ENCODE data around the gene ABCA13.

The ABCA13 gene

GRCh38 chr7:48244864-48245271 is 73.6 kb downstream of the ABCA13 start:
- Histone ChIP-seq H3K27ac (ENCODE audit: low read depth, low read length) (no peak overlapping the region), H3K79me2 (ENCODE audit: control insufficient read depth, insufficient read depth, low read length, unreplicated experiment) (no peaks in the 10 kb centered on the region), H2AFZ (ENCODE audit: low read length, unreplicated experiment) (no peak overlapping the region), H3K4me3 (ENCODE audit: low read depth, low read length) (no peak overlapping the region), H3K4me1 (ENCODE audit: control insufficient read depth, insufficient read depth, low read length, unreplicated experiment) (peaks cover 4% of the 10 kb centered on the region), H3K36me3 (ENCODE audit: insufficient read depth, low read length) (no peaks in the 10 kb centered on the region), H3K27me3 (ENCODE audit: insufficient read depth, low read length) (peaks cover 9% of the 10 kb centered on the region; the same call in 1 of the 2 replicates)

DNA sequence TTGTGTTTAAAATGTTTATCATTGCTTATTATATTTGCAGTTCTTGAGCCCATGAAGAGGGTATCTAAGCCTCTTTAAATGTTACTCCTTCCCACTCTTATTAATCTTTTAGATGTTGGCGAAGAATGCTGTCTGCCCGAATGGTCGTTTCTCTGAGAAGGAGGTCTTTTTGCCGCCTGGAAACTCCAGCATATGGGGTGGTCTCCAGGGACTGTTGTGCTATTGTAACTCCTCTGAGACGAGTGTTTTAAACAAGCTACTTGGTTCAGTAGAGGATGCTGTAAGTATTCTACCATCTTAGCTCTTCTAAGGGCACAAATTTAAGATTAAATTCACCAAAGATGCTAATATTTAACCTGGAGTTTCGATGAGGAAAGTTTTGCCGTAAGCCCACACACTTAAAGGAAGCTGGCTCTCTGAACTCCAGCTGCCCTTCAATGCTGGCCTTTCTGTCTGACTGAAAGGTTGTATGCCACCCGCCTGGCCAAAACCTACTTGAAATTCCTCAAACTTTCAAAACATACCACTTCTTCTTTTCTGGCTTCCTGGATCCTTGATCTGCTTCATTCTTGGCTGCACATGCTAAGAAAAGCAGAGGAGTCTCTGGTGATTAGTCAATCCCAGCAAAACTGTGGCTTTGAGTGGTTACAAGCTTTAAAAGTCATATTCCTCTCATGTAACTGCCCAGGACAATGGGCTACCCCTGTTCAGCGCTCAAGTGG is 74.7 kb downstream of the ABCA13 start:
- Histone ChIP-seq H2AFZ (ENCODE audit: low read length, unreplicated experiment) (no peak overlapping the region), H3K4me1 (ENCODE audit: control insufficient read depth, insufficient read depth, low read length, unreplicated experiment) (peaks cover 8% of the 10 kb centered on the region), H3K27ac (ENCODE audit: low read depth, low read length) (no peak overlapping the region)

DNA sequence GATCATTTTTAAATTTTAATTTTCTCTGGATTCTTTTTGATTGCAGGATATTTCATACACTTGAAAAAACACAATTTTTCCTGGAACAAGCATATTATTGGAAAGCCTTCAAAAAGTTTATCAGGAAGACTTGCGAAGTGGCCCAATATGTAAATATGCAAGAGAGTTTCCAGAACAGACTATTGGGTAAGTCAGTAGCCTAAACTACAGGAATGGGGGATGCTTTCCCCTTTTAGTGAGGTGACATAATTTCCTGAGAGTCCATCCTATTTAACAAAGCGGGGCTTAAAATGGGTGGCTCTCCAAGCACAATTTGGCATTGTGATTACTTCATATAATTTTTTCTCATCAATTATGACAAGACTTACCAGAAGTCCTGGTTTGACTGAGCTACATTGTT is 77.9 kb downstream of the ABCA13 start:
- Histone ChIP-seq H2AFZ (ENCODE audit: low read length, unreplicated experiment) (no peak overlapping the region), H3K4me1 (ENCODE audit: control insufficient read depth, insufficient read depth, low read length, unreplicated experiment) (peaks cover 13% of the 10 kb centered on the region), H3K27ac (ENCODE audit: low read depth, low read length) (no peak overlapping the region), H3K27me3 (ENCODE audit: insufficient read depth, low read length) (no peaks in the 10 kb centered on the region), H3K79me2 (ENCODE audit: control insufficient read depth, insufficient read depth, low read length, unreplicated experiment) (no peaks in the 10 kb centered on the region), H3K4me3 (ENCODE audit: low read depth, low read length) (no peak overlapping the region), H3K36me3 (ENCODE audit: insufficient read depth, low read length) (no peaks in the 10 kb centered on the region)

More for the DNA sequence above, 74.7 kb downstream of the ABCA13 start:
- Histone ChIP-seq H3K4me3 (ENCODE audit: low read depth, low read length) (no peak overlapping the region), H3K36me3 (ENCODE audit: insufficient read depth, low read length) (no peaks in the 10 kb centered on the region), H3K27me3 (ENCODE audit: insufficient read depth, low read length) (peaks cover 9% of the 10 kb centered on the region; the same call in 1 of the 2 replicates), H3K79me2 (ENCODE audit: control insufficient read depth, insufficient read depth, low read length, unreplicated experiment) (no peaks in the 10 kb centered on the region)

- Histone ChIP-seq H3K79me2 (ENCODE audit: control insufficient read depth, insufficient read depth, low read length, unreplicated experiment) (no peaks in the 10 kb centered on the region), H3K27me3 (ENCODE audit: insufficient read depth, low read length) (peaks cover 6% of the 10 kb centered on the region; the same call in 1 of the 2 replicates)
Observed at GRCh38 chr7:48250441-48250951, 79.2 kb downstream of the ABCA13 start.

DNA sequence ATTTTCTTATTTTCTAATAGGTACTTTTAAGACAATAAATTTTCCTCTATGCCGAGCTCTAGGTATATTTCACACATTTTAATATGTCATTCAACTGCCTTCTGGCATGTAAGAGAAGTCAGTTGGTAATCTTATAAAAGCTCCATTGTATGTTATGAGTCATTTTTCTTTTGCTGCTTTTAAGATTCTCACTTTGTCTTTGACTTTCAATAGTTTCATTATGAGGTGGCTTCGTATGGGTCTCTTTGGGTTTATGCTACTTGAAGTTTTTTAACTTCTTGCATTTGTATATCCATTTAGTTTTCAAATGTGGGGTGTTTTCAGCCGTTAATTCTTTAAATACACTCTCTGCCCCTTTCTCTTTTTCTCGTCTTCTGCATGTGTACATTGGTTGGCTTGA is 80.5 kb downstream of the ABCA13 start:
- Histone ChIP-seq H3K36me3 (ENCODE audit: insufficient read depth, low read length) (no peaks in the 10 kb centered on the region), H2AFZ (ENCODE audit: low read length, unreplicated experiment) (no peak overlapping the region), H3K4me1 (ENCODE audit: control insufficient read depth, insufficient read depth, low read length, unreplicated experiment) (peaks cover 9% of the 10 kb centered on the region), H3K79me2 (ENCODE audit: control insufficient read depth, insufficient read depth, low read length, unreplicated experiment) (no peaks in the 10 kb centered on the region), H3K4me3 (ENCODE audit: low read depth, low read length) (no peak overlapping the region), H3K27me3 (ENCODE audit: insufficient read depth, low read length) (peaks cover 6% of the 10 kb centered on the region; the same call in 1 of the 2 replicates), H3K27ac (ENCODE audit: low read depth, low read length) (no peak overlapping the region)

More at GRCh38 chr7:48250441-48250951, 79.2 kb downstream of the ABCA13 start:
- H3K36me3 ChIP-seq (ENCODE audit: insufficient read depth, low read length): no peaks in the 10 kb centered on the region
- peaks cover 9% of the 10 kb centered on the region for H3K4me1 ChIP-seq (ENCODE audit: control insufficient read depth, insufficient read depth, low read length, unreplicated experiment)
- H2AFZ ChIP-seq (ENCODE audit: low read length, unreplicated experiment): no peak overlapping the region
- H3K27ac ChIP-seq (ENCODE audit: low read depth, low read length): no peak overlapping the region
- no peak overlapping the region for H3K4me3 ChIP-seq (ENCODE audit: low read depth, low read length)

DNA sequence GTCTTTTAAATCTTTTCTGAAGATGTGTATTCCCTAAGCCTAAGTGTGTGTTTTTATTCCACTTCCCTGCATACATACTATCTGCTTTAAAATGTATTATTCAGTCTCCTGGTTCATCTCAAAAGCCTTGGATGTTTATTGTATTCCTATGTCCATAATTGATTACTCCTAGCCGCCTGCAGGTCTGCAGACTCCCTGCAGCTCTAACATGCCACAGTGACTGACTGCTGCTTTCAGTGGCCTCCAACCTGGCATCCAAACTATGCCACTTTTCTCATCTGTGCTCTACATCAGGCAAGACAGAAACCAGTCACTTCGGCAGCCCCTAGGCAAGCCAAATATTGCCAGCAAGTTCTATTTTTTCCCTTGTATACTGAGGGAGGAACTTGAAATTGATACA is 81.7 kb downstream of the ABCA13 start:
- Histone ChIP-seq H3K36me3 (ENCODE audit: insufficient read depth, low read length) (no peaks in the 10 kb centered on the region), H3K4me3 (ENCODE audit: low read depth, low read length) (no peak overlapping the region), H3K79me2 (ENCODE audit: control insufficient read depth, insufficient read depth, low read length, unreplicated experiment) (no peaks in the 10 kb centered on the region), H2AFZ (ENCODE audit: low read length, unreplicated experiment) (no peak overlapping the region), H3K4me1 (ENCODE audit: control insufficient read depth, insufficient read depth, low read length, unreplicated experiment) (peaks cover 9% of the 10 kb centered on the region), H3K27me3 (ENCODE audit: insufficient read depth, low read length) (peaks cover 6% of the 10 kb centered on the region; the same call in 1 of the 2 replicates), H3K27ac (ENCODE audit: low read depth, low read length) (no peak overlapping the region)

DNA sequence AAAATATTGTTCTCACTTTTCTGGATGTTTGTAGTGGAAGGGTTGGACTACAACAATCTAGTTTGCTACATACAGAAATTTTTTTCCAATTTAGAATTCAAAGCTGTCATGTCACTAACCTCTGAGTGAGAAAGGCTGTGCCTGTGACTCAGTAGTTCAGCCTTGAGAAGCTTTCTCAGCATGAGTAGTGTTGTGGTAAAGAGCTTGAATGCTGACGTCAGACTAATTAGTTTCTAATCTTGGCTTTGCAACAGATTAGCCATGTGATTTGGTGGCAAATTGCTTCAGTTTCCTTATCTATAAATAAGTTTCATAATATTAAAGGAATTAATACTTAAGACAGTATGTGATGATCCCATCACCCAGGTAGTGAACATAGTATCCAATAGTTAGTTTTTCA is 83.8 kb downstream of the ABCA13 start:
- H3K79me2 ChIP-seq (ENCODE audit: control insufficient read depth, insufficient read depth, low read length, unreplicated experiment): no peaks in the 10 kb centered on the region
- H2AFZ ChIP-seq (ENCODE audit: low read length, unreplicated experiment): no peak overlapping the region
- H3K4me1 ChIP-seq (ENCODE audit: control insufficient read depth, insufficient read depth, low read length, unreplicated experiment): peaks cover 9% of the 10 kb centered on the region
- peaks cover 6% of the 10 kb centered on the region; the same call in 1 of the 2 replicates for H3K27me3 ChIP-seq (ENCODE audit: insufficient read depth, low read length)
- H3K4me3 ChIP-seq (ENCODE audit: low read depth, low read length): no peak overlapping the region
- no peak overlapping the region for H3K27ac ChIP-seq (ENCODE audit: low read depth, low read length)
- no peaks in the 10 kb centered on the region for H3K36me3 ChIP-seq (ENCODE audit: insufficient read depth, low read length)

DNA sequence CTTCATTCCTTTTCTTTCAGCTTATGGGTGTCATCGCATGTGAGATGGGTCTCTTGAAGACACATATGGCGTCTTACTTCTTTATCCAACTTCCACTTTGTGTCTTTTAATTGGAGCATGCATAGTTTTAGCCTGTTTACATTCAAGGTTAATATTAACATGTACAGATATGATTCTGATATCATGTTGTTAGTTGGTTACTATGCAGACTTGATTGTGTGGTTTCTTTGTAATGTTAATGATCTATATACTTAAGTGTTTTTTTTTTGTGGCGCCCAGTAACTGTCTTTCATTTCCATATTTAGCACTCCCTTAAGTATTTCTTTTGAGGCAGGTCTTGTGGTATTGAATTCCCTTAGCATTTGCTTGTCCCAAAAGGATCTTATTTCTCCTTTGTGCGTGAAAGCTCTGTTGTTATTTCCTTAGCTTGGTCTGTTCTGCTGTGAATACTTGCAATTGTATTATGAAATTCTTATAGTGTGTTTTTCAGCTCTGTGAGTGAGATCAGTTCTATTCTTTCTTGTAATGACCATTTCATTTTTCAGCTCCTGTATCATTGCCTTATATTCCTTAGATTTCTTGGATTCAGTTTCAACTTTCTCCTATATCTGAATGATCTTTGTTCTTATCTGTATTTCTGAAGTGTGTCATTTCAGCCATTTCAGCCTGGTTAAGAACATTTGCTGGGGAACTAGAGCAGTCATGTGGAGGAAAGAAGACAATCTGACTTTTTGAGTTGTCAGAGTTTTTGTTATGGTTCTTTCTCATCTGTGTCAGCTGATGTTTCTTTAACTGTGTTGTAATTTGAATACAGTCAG is 88.4 kb downstream of the ABCA13 start:
- Histone ChIP-seq H3K36me3 (ENCODE audit: insufficient read depth, low read length) (no peaks in the 10 kb centered on the region), H2AFZ (ENCODE audit: low read length, unreplicated experiment) (no peak overlapping the region), H3K27me3 (ENCODE audit: insufficient read depth, low read length) (peaks cover 10% of the 10 kb centered on the region; the same call in 1 of the 2 replicates), H3K4me3 (ENCODE audit: low read depth, low read length) (no peak overlapping the region), H3K4me1 (ENCODE audit: control insufficient read depth, insufficient read depth, low read length, unreplicated experiment) (no peaks in the 10 kb centered on the region), H3K79me2 (ENCODE audit: control insufficient read depth, insufficient read depth, low read length, unreplicated experiment) (no peaks in the 10 kb centered on the region), H3K27ac (ENCODE audit: low read depth, low read length) (no peak overlapping the region)

- no peak overlapping the region for H3K4me3 ChIP-seq (ENCODE audit: low read depth, low read length)
Observed at GRCh38 chr7:48261696-48262095, 90.4 kb downstream of the ABCA13 start.

DNA sequence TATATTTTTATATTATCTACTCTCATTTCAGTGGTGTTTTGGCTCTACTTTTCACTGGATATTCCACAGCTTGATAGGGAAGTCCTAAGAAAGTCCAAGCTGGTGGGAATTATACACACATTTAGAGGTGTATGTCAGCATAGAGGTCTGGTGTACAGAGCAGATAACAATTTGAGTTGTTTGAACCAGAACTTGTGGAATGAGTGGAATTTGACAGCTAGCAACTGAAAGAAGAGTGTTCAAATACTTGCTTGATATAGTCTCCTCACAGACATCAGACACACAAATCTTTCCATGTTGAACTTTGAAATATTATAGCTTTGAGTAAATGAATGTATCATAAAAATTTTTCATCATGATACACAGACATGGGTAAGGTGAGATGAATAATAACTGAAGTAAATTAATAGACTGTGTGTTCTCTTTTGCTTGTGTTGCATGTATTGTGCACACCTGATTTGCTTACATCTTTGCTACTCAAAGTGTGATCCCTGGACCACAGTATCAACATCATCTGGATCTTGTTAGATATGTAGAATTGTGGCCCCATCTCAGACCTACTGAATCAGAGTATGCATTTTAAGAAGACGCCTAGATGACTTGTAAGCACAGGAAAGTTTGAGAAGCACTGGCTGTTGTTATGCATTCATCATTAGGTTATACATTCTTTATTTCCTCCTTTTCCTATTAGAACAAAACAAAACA is 91.5 kb downstream of the ABCA13 start:
- Histone ChIP-seq H3K27me3 (ENCODE audit: insufficient read depth, low read length) (peaks cover 7% of the 10 kb centered on the region; the same call in 1 of the 2 replicates), H3K36me3 (ENCODE audit: insufficient read depth, low read length) (no peaks in the 10 kb centered on the region), H3K27ac (ENCODE audit: low read depth, low read length) (no peak overlapping the region), H3K4me3 (ENCODE audit: low read depth, low read length) (no peak overlapping the region), H2AFZ (ENCODE audit: low read length, unreplicated experiment) (no peak overlapping the region), H3K79me2 (ENCODE audit: control insufficient read depth, insufficient read depth, low read length, unreplicated experiment) (no peaks in the 10 kb centered on the region), H3K4me1 (ENCODE audit: control insufficient read depth, insufficient read depth, low read length, unreplicated experiment) (no peaks in the 10 kb centered on the region)

More at GRCh38 chr7:48261696-48262095, 90.4 kb downstream of the ABCA13 start:
- Histone ChIP-seq H2AFZ (ENCODE audit: low read length, unreplicated experiment) (no peak overlapping the region), H3K4me1 (ENCODE audit: control insufficient read depth, insufficient read depth, low read length, unreplicated experiment) (no peaks in the 10 kb centered on the region), H3K36me3 (ENCODE audit: insufficient read depth, low read length) (no peaks in the 10 kb centered on the region), H3K27ac (ENCODE audit: low read depth, low read length) (no peak overlapping the region), H3K27me3 (ENCODE audit: insufficient read depth, low read length) (peaks cover 7% of the 10 kb centered on the region; the same call in 1 of the 2 replicates), H3K79me2 (ENCODE audit: control insufficient read depth, insufficient read depth, low read length, unreplicated experiment) (no peaks in the 10 kb centered on the region)

Measured in ACC112 (cell line).